Left lung (tissue), 10 donors: ENCODE results near the gene ZNF333. TPM values are rescaled to one million over a fixed set of nuclear protein-coding genes. Genes with fewer than 3 reads are reported as not detected.

ENCODE experiments used
- ATAC-seq: fragments of 200-7000 bp; cut with Tn5 transposase; one replicate; pipeline ENCODE4 v1.9.1; 2020; ENCODE audit warnings: moderate library complexity
- DNase-seq, 4 donors: peaks; one replicate each; pipeline ENCODE4 v3.0.0-alpha.2; 2013 to 2020
- H3K27ac ChIP-seq, 2 donors: fragments of 200-600 bp; sonication (generic) in 1 of 2; one replicate each; pipeline versions ENCODE4 v1.5.0 to v1.8.0; 2020 to 2021
- H3K27me3 ChIP-seq, 2 donors: fragments of 200-600 bp; sonication (generic) in 1 of 2; one replicate each; pipeline versions ENCODE4 v1.5.0 to v1.8.0; 2020 to 2021
- H3K36me3 ChIP-seq, 2 donors: fragments of 200-600 bp; sonication (generic) in 1 of 2; one replicate each; pipeline versions ENCODE4 v1.5.0 to v1.8.0; 2020 to 2021
- H3K4me1 ChIP-seq, 2 donors: fragments of 200-600 bp; one replicate each; pipeline ENCODE4 v1.8.0; 2021
- H3K4me3 ChIP-seq, 2 donors: fragments of 200-600 bp; sonication (generic) in 1 of 2; one replicate each; pipeline versions ENCODE4 v1.5.0 to v1.8.0; 2020 to 2021; ENCODE audit warnings: mild to moderate bottlenecking in 1 of 2
- H3K9me3 ChIP-seq, 2 donors: fragments of 200-600 bp; sonication (generic) in 1 of 2; one replicate each; pipeline versions ENCODE4 v1.5.0 to v1.8.0; 2020 to 2021
- intact Hi-C, 2 donors: fragments of 100-400 bp; cut with DNase I; formaldehyde crosslinking; loops; one replicate each; pipeline versions ENCODE4 v1.11.2 to v1.14.2; 2022
- polyA plus RNA-seq, 6 donors: library from polyadenylated mRNA; unstranded; fragments of 120-200 nt; gene quantifications; one replicate each; pipeline ENCODE4 v1.2.1, GENCODE V29; 2013; ENCODE audit not compliant: insufficient read length in 6 of 6
- total RNA-seq, 2 donors: library from RNA; stranded (reverse); fragmentation: NEBNext Ultra II Directional; extraction: Animal tissue kit (Norgen Biotek cat#: 25700); gene quantifications; one replicate each; pipeline ENCODE4 v1.2.1, GENCODE V29; 2021
- TF ChIP-seq, protein P1 (sequence below), 2 donors: fragments of 200-600 bp; sonication (generic) in 1 of 2; IDR thresholded peaks; one replicate each; pipeline versions ENCODE4 v1.5.0 to v1.8.0; 2021; ENCODE audit warnings: antibody characterized with exemption in 2 of 2
- donor health status: DM: no; HTN: yes; CAD: no.
- donor health status: DM: no; HTN: no; CAD: no.

ZNF333 gene
- total and polyA plus RNA-seq, 8 donors, result 11.7 to 38.7 (median 35.6) TPM

DNA sequence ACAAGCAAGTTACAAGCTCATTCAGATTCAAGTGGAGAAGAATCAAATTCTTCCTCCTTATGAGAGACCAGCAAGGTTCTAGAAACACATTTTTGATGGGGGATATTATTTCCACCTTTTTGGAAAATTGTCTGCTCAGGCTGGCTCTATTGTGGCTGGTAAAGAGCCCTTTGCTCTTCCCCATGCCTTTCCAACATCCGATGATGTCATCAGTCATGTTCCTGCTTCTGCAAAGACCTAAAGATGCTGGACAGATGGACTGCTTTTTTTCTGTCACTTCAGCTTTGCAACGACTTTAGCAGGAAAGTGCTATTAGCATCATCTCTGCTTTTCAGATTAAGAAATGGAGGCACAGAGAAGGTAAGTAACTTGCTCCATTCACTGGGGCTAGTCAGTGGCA, 19.4 kb upstream of the ZNF333 start:
- Histone ChIP-seq H3K4me3 (no peak overlapping the region), H3K27me3 (peaks cover 0 to under 1% of the 10 kb centered on the region in 2 donors), H3K4me1 (peaks cover 0 to 32% of the 10 kb centered on the region in 2 donors), H3K27ac (no peak overlapping the region), H3K9me3 (peaks cover 0 to 13% of the 10 kb centered on the region in 2 donors), H3K36me3 (no peaks in the 10 kb centered on the region)
- TF ChIP-seq, protein P1, sequence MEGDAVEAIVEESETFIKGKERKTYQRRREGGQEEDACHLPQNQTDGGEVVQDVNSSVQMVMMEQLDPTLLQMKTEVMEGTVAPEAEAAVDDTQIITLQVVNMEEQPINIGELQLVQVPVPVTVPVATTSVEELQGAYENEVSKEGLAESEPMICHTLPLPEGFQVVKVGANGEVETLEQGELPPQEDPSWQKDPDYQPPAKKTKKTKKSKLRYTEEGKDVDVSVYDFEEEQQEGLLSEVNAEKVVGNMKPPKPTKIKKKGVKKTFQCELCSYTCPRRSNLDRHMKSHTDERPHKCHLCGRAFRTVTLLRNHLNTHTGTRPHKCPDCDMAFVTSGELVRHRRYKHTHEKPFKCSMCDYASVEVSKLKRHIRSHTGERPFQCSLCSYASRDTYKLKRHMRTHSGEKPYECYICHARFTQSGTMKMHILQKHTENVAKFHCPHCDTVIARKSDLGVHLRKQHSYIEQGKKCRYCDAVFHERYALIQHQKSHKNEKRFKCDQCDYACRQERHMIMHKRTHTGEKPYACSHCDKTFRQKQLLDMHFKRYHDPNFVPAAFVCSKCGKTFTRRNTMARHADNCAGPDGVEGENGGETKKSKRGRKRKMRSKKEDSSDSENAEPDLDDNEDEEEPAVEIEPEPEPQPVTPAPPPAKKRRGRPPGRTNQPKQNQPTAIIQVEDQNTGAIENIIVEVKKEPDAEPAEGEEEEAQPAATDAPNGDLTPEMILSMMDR (IDR thresholded peaks at IDR 0.05), result no peak
- intact Hi-C loops, result no loop called here
- ATAC-seq (no peak), DNase-seq (no peak)

DNA sequence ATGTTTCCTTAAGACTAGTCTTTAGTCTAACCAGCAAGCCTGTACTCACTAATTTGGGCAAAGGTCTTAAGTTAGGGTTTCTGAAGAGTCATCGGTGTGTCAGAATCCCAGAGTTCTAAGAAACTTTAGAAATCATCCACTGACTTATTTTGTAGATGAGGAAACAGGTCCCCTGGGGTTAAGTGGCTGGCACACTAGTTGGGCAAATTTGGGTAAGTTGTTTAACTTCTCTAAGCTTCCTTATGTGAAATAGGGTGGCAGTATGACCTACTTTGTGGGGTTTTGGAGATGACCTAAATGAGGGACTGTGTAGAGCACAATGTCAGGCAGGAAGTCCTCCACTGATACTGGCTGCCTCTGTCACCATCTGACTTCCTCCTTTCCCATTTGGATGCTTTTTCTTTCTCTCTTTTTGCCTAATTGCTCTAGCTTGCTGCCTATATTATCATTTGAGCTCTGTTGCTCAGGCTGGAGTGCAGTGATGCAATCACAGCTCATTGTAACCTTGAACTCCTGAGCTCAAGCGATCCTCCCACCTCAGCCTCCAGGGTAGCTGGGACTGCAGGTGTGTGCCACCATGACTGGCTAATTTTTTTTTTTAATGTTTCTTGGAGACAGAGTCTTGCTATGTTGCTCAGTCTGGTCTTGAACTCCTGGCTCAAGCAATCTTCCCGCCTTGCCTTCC, 17.5 kb upstream of the ZNF333 start:
- intact Hi-C loops, result no loop called here
- TF ChIP-seq, protein P1 (IDR thresholded peaks at IDR 0.05), result no peak
- Histone ChIP-seq H3K27me3 (peaks cover 0 to 11% of the 10 kb centered on the region in 2 donors), H3K4me3 (no peak overlapping the region), H3K27ac (peak overlapping the region in 1 of 2 donors; percentile 31), H3K4me1 (peaks cover 0 to 43% of the 10 kb centered on the region in 2 donors), H3K9me3 (peaks cover 0 to 13% of the 10 kb centered on the region in 2 donors), H3K36me3 (no peaks in the 10 kb centered on the region)
- ATAC-seq, result peak; percentile 73
- DNase-seq, result no peak

DNA sequence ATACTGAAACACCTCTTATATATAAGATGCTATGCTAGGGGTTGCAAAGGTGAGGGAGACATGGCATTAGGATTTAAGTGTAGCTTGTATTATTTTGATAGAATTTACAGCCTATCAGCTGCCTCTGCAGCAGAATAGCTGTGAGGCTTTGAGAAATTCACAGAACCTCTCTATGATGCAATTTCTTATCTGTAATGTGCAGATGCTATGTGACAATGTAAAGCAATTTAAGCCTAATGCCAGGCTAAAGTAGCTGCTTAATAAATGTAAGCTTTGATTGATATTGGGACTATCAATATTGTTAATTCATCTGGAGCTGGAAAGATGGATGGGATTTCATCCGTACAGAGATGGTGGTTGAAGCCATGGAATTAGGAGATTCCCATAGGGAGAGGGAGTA, 16.8 kb upstream of the ZNF333 start:
- Histone ChIP-seq H3K27me3 (peaks cover 0 to 11% of the 10 kb centered on the region in 2 donors), H3K9me3 (peaks cover 0 to 13% of the 10 kb centered on the region in 2 donors), H3K4me3 (no peak overlapping the region), H3K36me3 (no peaks in the 10 kb centered on the region), H3K27ac (no peak overlapping the region), H3K4me1 (peaks cover 0 to 43% of the 10 kb centered on the region in 2 donors)
- ATAC-seq, result no peak
- intact Hi-C loops, result no loop called here
- TF ChIP-seq, protein P1 (IDR thresholded peaks at IDR 0.05), result no peak
- DNase-seq, result no peak

DNA sequence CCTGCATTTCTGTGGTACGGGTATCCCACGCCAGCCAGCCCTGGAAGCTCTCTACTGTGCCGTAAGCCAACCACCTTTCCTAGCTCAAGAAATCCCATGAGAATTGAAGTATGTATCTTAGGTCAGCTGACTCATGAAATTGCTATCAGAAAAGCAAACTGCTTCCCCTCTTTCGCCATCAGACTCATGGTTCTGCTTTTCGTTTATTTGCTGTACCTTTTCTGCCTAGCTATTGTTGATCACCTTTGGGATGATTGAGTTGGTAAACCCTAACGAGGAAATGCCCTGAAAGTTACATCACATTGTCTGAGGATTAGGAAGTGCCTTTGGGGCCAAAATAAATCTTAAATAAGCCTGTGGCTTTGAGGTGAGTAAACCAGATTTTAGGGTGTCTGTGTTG, 15.1 kb upstream of the ZNF333 start, which contains the start of gene ADGRE3:
TSS of gene ADGRE3 (minus strand) at position 81 of the 400 bp plus-strand sequence. CDS start at position 7, 74 bp downstream.
- TF ChIP-seq, protein P1 (IDR thresholded peaks at IDR 0.05), result no peak
- DNase-seq, result no peak
- no peak for ATAC-seq
- intact Hi-C loops, result no loop called here
- Histone ChIP-seq H3K27ac (peak within 1 kb of the TSS in 1 of 2 donors; percentile 73), H3K4me1 (peaks cover 0 to 43% of the 10 kb centered on the region in 2 donors), H3K4me3 (no peak within 1 kb of the TSS), H3K27me3 (peaks cover 0 to 11% of the 10 kb centered on the region in 2 donors), H3K9me3 (peaks cover 0 to 9% of the 10 kb centered on the region in 2 donors), H3K36me3 (no peaks in the 10 kb centered on the region)

DNA sequence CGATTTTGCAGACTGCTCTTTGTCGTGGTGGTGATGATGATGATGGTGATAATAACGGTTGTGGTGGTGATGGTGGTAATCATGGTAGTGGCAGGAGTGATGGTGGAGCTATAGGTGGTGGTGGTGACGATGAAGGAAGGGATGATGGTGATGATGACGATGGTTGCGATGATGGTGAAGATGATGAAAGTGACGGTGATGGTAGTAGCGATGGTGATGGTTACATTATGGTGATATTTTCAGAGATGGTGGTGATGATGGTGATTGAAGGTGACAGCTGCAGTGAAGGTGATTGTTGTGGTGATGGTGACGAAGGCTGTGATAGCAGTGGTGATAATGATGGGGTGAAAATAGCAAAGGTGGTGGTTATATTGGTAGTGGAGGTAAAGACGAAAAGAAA, 13.1 kb upstream of the ZNF333 start:
- Histone ChIP-seq H3K4me1 (peaks cover 0 to 43% of the 10 kb centered on the region in 2 donors), H3K9me3 (no peaks in the 10 kb centered on the region), H3K27ac (no peak overlapping the region), H3K4me3 (no peak overlapping the region), H3K36me3 (no peaks in the 10 kb centered on the region), H3K27me3 (peaks cover 0 to 11% of the 10 kb centered on the region in 2 donors)
- DNase-seq, result no peak
- TF ChIP-seq, protein P1 (IDR thresholded peaks at IDR 0.05), result no peak
- intact Hi-C loops, result no loop called here
- ATAC-seq, result no peak
